OCI-LY7 (cell line): ENCODE results near the gene LRP1B. TPM values are rescaled to one million over a fixed set of nuclear protein-coding genes. Genes with fewer than 3 reads are reported as not detected.

Experiments
- BruUV-seq: library from RNA; stranded (reverse); fragments of 400-500 nt; replicated peaks from 2 replicates; lab custom pipeline; 2021; lab: Mats Ljungman, UMichigan
- CTCF ChIA-PET: fragments of 300-600 bp; sonication (Branson Sonifier 250); formaldehyde crosslinking; loops from one replicate; lab custom pipeline; 2022; ENCODE audit warnings: antibody characterized with exemption; ENCODE audit not compliant: unreplicated experiment; lab: Charles Lee
- POLR2A ChIA-PET: fragments of 300-600 bp; sonication (Branson Sonifier 250); formaldehyde crosslinking; loops from one replicate; lab custom pipeline; 2022; ENCODE audit warnings: antibody characterized with exemption; lab: Charles Lee
- DNase-seq: peaks from one replicate; pipeline ENCODE4 v3.0.0-alpha.2; 2015; ENCODE audit warnings: low spot score
- H2AFZ ChIP-seq: fragments of 200-600 bp; sonication (generic), shearing (Covaris generic); 2 replicates; pipeline ENCODE4 v1.6.1; 2014; ENCODE audit warnings: mild to moderate bottlenecking, antibody characterized with exemption, low read length, moderate library complexity
- H3K27ac ChIP-seq: fragments of 200-600 bp; sonication (generic); 2 replicates; pipeline ENCODE4 v1.5.1; 2014; ENCODE audit warnings: mixed run types, low read depth, mild to moderate bottlenecking, moderate library complexity, low read length, inconsistent platforms; ENCODE audit not compliant: poor library complexity, severe bottlenecking
- H3K36me3 ChIP-seq: fragments of 200-600 bp; sonication (generic); 2 replicates; pipeline ENCODE4 v1.6.1; 2014; ENCODE audit warnings: mild to moderate bottlenecking, antibody characterized with exemption, low read length, moderate library complexity, mixed read lengths; ENCODE audit not compliant: insufficient read depth
- H3K4me1 ChIP-seq: fragments of 200-600 bp; sonication (generic); 2 replicates; pipeline ENCODE4 v1.5.1; 2014; ENCODE audit warnings: mild to moderate bottlenecking, low read length; ENCODE audit not compliant: insufficient read depth, poor library complexity, severe bottlenecking
- H3K4me2 ChIP-seq: fragments of 200-600 bp; sonication (generic); 2 replicates; pipeline ENCODE4 v1.6.1; 2014; ENCODE audit warnings: mild to moderate bottlenecking, low read length
- H3K4me3 ChIP-seq: fragments of 200-600 bp; sonication (generic); 2 replicates; pipeline ENCODE4 v1.5.1; 2014; ENCODE audit warnings: mild to moderate bottlenecking, low read depth, low read length; ENCODE audit not compliant: poor library complexity, severe bottlenecking
- H3K79me2 ChIP-seq: fragments of 200-600 bp; sonication (generic); 2 replicates; pipeline ENCODE4 v1.6.1; 2016; ENCODE audit warnings: low read depth, mild to moderate bottlenecking, low read length, moderate library complexity, mixed read lengths; ENCODE audit not compliant: insufficient read depth
- H3K9me2 ChIP-seq: fragments of 200-600 bp; sonication (generic); 2 replicates; pipeline ENCODE4 v1.6.1; 2016; ENCODE audit warnings: mild to moderate bottlenecking, low read length, mixed read lengths; ENCODE audit not compliant: insufficient read depth
- H3K9me3 ChIP-seq: fragments of 200-600 bp; sonication (generic); 2 replicates; pipeline ENCODE4 v1.6.1; 2014; ENCODE audit warnings: mild to moderate bottlenecking, mixed run types, low read length, mixed read lengths
- H4K20me1 ChIP-seq: fragments of 200-600 bp; sonication (generic); 2 replicates; pipeline ENCODE4 v1.6.1; 2014; ENCODE audit warnings: mild to moderate bottlenecking, antibody characterized with exemption, low read length, moderate library complexity, mixed read lengths; ENCODE audit not compliant: insufficient read depth
- CTCF ChIP-seq: fragments of 200-600 bp; sonication (generic); conservative IDR thresholded peaks from 2 replicates; pipeline ENCODE4 v1.5.1; 2014; ENCODE audit warnings: mild to moderate bottlenecking, antibody characterized with exemption, low read length, moderate library complexity, mixed read lengths
- EZH2phosphoT487 ChIP-seq: fragments of 200-600 bp; sonication (generic); IDR thresholded peaks from 2 replicates; pipeline ENCODE4 v1.6.1; 2018; ENCODE audit warnings: low read depth, borderline replicate concordance, mild to moderate bottlenecking, mixed run types, antibody characterized with exemption, low read length, moderate library complexity, mixed read lengths
- intact Hi-C: fragments of 100-400 bp; cut with micrococcal nuclease; formaldehyde crosslinking; loops from one replicate; pipeline ENCODE4 v1.10.0; 2022; ENCODE audit not compliant: unreplicated experiment
- total RNA-seq, 2 experiments: library from RNA; depleted of rRNA in 1 of 2; stranded (reverse); fragments of >200 nt in 1 of 2; shearing (Covaris generic) in 1 of 2; gene quantifications; 2 replicates each; pipeline ENCODE4 v1.2.3, GENCODE V29; 2014 to 2022

The LRP1B gene
- total RNA-seq, 2 experiments from 2014 or later, result not detected

GRCh38 chr2:140187086-140187485, 1943.7 kb downstream of the LRP1B start:
- H3K36me3 ChIP-seq, result no peaks in the 10 kb centered on the region
- BruUV-seq, result no TSS peak
- ChIA-PET POLR2A (no interaction called here), CTCF (no interaction called here)
- H3K4me1 ChIP-seq, result no peaks in the 10 kb centered on the region
- no peaks in the 10 kb centered on the region for H3K79me2 ChIP-seq
- TF ChIP-seq EZH2phosphoT487, result no peak
- TF ChIP-seq CTCF, result no peak
- H4K20me1 ChIP-seq, result no peaks in the 10 kb centered on the region
- DNase-seq, result no peak
- no peak overlapping the region for H3K4me2 ChIP-seq
- intact Hi-C loops, result no loop called here
- no peak overlapping the region for H3K27ac ChIP-seq
- H3K9me2 ChIP-seq, result no peaks in the 10 kb centered on the region
- H3K9me3 ChIP-seq, result no peaks in the 10 kb centered on the region
- no peak overlapping the region for H3K4me3 ChIP-seq
- no peak overlapping the region for H2AFZ ChIP-seq

DNA sequence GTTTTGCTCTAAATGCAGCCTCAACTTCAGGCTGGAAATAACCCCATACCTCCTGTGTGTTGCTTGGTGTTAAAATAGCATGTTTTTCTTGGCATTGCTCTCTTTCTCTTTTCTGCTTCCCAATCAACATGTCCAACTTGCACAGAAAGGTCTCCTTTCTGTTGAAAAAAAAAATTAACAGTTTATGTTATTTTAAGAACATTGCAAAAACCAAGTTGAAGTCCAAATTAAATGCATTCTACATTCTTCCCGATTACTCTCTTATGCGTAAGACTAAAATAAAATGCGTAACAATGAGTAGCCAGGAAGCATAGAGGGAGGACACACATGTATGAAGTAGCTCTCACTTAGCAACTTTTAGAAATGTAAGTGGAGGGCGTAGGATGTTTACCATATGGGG, 1944.5 kb downstream of the LRP1B start:
- no peak overlapping the region for H2AFZ ChIP-seq
- no peaks in the 10 kb centered on the region for H4K20me1 ChIP-seq
- no peaks in the 10 kb centered on the region for H3K79me2 ChIP-seq
- no peak overlapping the region for H3K4me3 ChIP-seq
- H3K36me3 ChIP-seq, result no peaks in the 10 kb centered on the region
- intact Hi-C loops, result no loop called here
- H3K27ac ChIP-seq, result no peak overlapping the region
- CTCF ChIA-PET, result no interaction called here
- no peaks in the 10 kb centered on the region for H3K9me2 ChIP-seq
- TF ChIP-seq CTCF (no peak), EZH2phosphoT487 (no peak)
- POLR2A ChIA-PET, result no interaction called here
- H3K9me3 ChIP-seq, result no peaks in the 10 kb centered on the region
- H3K4me2 ChIP-seq, result no peak overlapping the region
- no peaks in the 10 kb centered on the region for H3K4me1 ChIP-seq
- no peak for DNase-seq
- no TSS peak for BruUV-seq

- H3K9me2 ChIP-seq, result no peaks in the 10 kb centered on the region
- H3K9me3 ChIP-seq, result no peaks in the 10 kb centered on the region
- no peak for TF ChIP-seq EZH2phosphoT487
- TF ChIP-seq CTCF, result no peak
- no peaks in the 10 kb centered on the region for H3K4me1 ChIP-seq
- no peaks in the 10 kb centered on the region for H4K20me1 ChIP-seq
- DNase-seq, result no peak
- H3K79me2 ChIP-seq, result no peaks in the 10 kb centered on the region
- intact Hi-C loops, result no loop called here
- ChIA-PET CTCF (no interaction called here), POLR2A (no interaction called here)
- H3K36me3 ChIP-seq, result no peaks in the 10 kb centered on the region
- no peak overlapping the region for H2AFZ ChIP-seq
- no peak overlapping the region for H3K4me2 ChIP-seq
- BruUV-seq, result no TSS peak
- H3K4me3 ChIP-seq, result no peak overlapping the region
- no peak overlapping the region for H3K27ac ChIP-seq
Observed at GRCh38 chr2:140185076-140185475, 1945.7 kb downstream of the LRP1B start.
